Neural cell (in vitro differentiated cells): ENCODE data around the gene ZNF446.

Experiments used
- CTCF ChIP-seq: fragments of 450-650 bp; IDR thresholded peaks from 2 replicates; pipeline ENCODE4 v1.5.1; 2014; ENCODE audit warnings: antibody characterized with exemption, mild to moderate bottlenecking, moderate library complexity; ENCODE audit not compliant: poor library complexity, severe bottlenecking
- EP300 ChIP-seq: fragments of 450-650 bp; conservative IDR thresholded peaks from 2 replicates; pipeline ENCODE4 v1.6.1; 2014; ENCODE audit warnings: antibody characterized with exemption, mild to moderate bottlenecking, moderate library complexity; ENCODE audit not compliant: poor library complexity, severe bottlenecking
- EZH2 ChIP-seq: fragments of 200-600, 300-800 bp; shearing (Covaris generic), sonication (generic); IDR thresholded peaks from 2 replicates; pipeline ENCODE4 v1.6.1; 2014; ENCODE audit warnings: antibody characterized with exemption, low read length, borderline replicate concordance, mild to moderate bottlenecking; ENCODE audit not compliant: insufficient read depth, poor library complexity, severe bottlenecking
- MXI1 ChIP-seq: fragments of 450-650 bp; conservative IDR thresholded peaks from 2 replicates; pipeline ENCODE4 v1.6.1; 2014; ENCODE audit warnings: antibody characterized with exemption, mild to moderate bottlenecking; ENCODE audit not compliant: poor library complexity, severe bottlenecking
- POLR2AphosphoS5 ChIP-seq: IDR thresholded peaks from 2 replicates; pipeline ENCODE4 v1.6.1; 2012
- RAD21 ChIP-seq: fragments of 450-650 bp; conservative IDR thresholded peaks from 2 replicates; pipeline ENCODE4 v1.6.1; 2014; ENCODE audit warnings: antibody characterized with exemption, mild to moderate bottlenecking, moderate library complexity
- REST ChIP-seq: IDR thresholded peaks from 2 replicates; pipeline ENCODE4 v1.6.1; 2012; ENCODE audit warnings: borderline replicate concordance
- SMC3 ChIP-seq: fragments of 450-650 bp; conservative IDR thresholded peaks from 2 replicates; pipeline ENCODE4 v1.6.1; 2014; ENCODE audit warnings: antibody characterized with exemption, mild to moderate bottlenecking, moderate library complexity; ENCODE audit not compliant: poor library complexity
- TAF1 ChIP-seq: IDR thresholded peaks from 2 replicates; pipeline ENCODE4 v1.6.1; 2012; ENCODE audit warnings: low read depth

- TF ChIP-seq EZH2 (no peak), CTCF (no peak), EP300 (no peak), TAF1 (no peak), POLR2AphosphoS5 (no peak), RAD21 (no peak), REST (no peak), MXI1 (no peak), SMC3 (no peak)
Observed at GRCh38 chr19:58429745-58430144, 46.4 kb upstream of the ZNF446 start.
